Measurements from ENCODE around the gene ENOX1. TPM values are rescaled to one million over a fixed set of nuclear protein-coding genes. Genes with fewer than 3 reads are reported as not detected.

The ENOX1 gene
- total RNA-seq, 3 donors from 2014 or later (not counting 1 experiment from before 2014, with no cell fraction given): not detected

GRCh38 chr13:43573802-43574514, 212.8 kb downstream of the ENOX1 start:
- Histone ChIP-seq H3K4me1 (ENCODE audit: control insufficient read depth, insufficient read depth, low read length) (no peaks in the 10 kb centered on the region), H3K4me3 (ENCODE audit: low read length) (no peak overlapping the region), H3K9me3 (ENCODE audit: control insufficient read depth, insufficient read depth, low read length) (no peaks in the 10 kb centered on the region), H3K27me3 (ENCODE audit: control insufficient read depth, insufficient read depth, low read length) (no peaks in the 10 kb centered on the region), H3K36me3 (ENCODE audit: control insufficient read depth, insufficient read depth, low read length) (no peaks in the 10 kb centered on the region), H3K27ac (ENCODE audit: low read length) (no peak overlapping the region)
- H3K27ac Mint-ChIP-seq: no peak overlapping the region
- TF ChIP-seq, protein P1, sequence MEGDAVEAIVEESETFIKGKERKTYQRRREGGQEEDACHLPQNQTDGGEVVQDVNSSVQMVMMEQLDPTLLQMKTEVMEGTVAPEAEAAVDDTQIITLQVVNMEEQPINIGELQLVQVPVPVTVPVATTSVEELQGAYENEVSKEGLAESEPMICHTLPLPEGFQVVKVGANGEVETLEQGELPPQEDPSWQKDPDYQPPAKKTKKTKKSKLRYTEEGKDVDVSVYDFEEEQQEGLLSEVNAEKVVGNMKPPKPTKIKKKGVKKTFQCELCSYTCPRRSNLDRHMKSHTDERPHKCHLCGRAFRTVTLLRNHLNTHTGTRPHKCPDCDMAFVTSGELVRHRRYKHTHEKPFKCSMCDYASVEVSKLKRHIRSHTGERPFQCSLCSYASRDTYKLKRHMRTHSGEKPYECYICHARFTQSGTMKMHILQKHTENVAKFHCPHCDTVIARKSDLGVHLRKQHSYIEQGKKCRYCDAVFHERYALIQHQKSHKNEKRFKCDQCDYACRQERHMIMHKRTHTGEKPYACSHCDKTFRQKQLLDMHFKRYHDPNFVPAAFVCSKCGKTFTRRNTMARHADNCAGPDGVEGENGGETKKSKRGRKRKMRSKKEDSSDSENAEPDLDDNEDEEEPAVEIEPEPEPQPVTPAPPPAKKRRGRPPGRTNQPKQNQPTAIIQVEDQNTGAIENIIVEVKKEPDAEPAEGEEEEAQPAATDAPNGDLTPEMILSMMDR (IDR thresholded peaks at IDR 0.05): no peak
- H3K4me3 Mint-ChIP-seq: no peak overlapping the region
- ATAC-seq (no peak), DNase-seq (no peak)
- WGBS (ENCODE audit: insufficient coverage): 88% methylated on average over 3 of the region's 6 CpGs
- peaks cover 0 to 4% of the 10 kb centered on the region in 2 donors for H3K4me1 Mint-ChIP-seq
- H3K36me3 Mint-ChIP-seq: no peaks in the 10 kb centered on the region
- intact Hi-C loops (cut with micrococcal nuclease): no loop called here
- no peaks in the 10 kb centered on the region for H3K9me3 Mint-ChIP-seq
- H3K27me3 Mint-ChIP-seq (ENCODE audit: low read depth in 2 of 2): peaks cover 0 to 2% of the 10 kb centered on the region in 2 donors

DNA sequence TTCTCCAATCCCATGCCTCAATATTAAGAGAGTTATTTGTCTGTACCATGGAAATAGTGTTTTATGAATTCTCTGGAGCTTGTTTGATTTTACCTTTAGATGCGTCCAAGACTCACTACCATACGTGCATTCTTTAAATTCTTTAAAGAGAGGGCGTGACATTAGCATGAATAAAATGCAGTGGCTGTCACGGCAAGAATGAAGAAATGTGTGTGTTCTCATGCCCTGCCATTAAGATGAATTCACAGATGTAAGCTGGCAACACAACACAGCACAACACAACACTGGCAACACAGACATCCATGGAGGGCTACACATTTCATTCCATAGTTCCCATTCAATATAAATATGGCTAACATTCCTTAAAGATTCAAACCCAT, 213.4 kb downstream of the ENOX1 start:
- Histone ChIP-seq H3K9me3 (ENCODE audit: control insufficient read depth, insufficient read depth, low read length) (no peaks in the 10 kb centered on the region), H3K4me1 (ENCODE audit: control insufficient read depth, insufficient read depth, low read length) (no peaks in the 10 kb centered on the region), H3K4me3 (ENCODE audit: low read length) (no peak overlapping the region), H3K27me3 (ENCODE audit: control insufficient read depth, insufficient read depth, low read length) (no peaks in the 10 kb centered on the region), H3K27ac (ENCODE audit: low read length) (no peak overlapping the region), H3K36me3 (ENCODE audit: control insufficient read depth, insufficient read depth, low read length) (no peaks in the 10 kb centered on the region)
- Mint-ChIP-seq H3K36me3 (no peaks in the 10 kb centered on the region), H3K4me1 (peaks cover 0 to 4% of the 10 kb centered on the region in 2 donors), H3K9me3 (no peaks in the 10 kb centered on the region), H3K4me3 (no peak overlapping the region), H3K27me3 (ENCODE audit: low read depth in 2 of 2) (peaks cover 0 to 2% of the 10 kb centered on the region in 2 donors), H3K27ac (no peak overlapping the region)
- no peak for DNase-seq
- no peak for ATAC-seq
- 91% methylated on average over 4 of the region's 4 CpGs for WGBS (ENCODE audit: insufficient coverage)
- intact Hi-C loops (cut with micrococcal nuclease): no loop called here
- TF ChIP-seq, protein P1 (IDR thresholded peaks at IDR 0.05): no peak

DNA sequence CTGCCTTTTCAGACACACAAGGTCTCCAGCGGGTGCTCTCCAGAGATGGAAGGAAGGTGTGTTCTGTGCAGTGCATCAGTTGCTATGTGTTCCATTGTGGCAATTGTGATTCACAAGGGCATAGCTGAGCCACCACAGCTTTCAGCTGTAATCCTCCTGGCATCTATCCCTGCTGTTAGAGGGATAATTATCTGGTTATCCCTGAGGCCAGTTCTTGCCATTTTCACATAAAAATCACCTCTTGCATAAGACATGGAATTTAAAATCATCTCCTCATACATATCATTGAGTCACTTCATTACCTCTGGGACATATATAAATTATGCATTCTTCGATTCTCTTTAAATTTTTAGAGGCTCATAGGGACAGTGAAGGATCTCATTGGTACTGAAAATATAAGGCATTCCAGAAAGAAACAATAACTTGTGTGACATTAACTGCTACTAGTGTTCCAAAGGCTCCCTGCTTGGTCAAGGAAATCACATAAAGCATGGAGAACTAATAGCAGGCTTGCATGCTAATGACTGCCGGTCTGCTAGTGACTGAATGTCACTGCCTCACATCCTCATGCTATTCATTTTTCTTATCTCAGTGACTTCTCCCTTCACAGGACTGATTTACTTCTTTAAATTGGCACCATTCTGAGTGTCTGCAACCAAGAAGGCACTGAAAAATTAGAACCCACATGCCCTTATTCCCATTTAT, 214.0 kb downstream of the ENOX1 start:
- Histone ChIP-seq H3K4me3 (ENCODE audit: low read length) (no peak overlapping the region), H3K27ac (ENCODE audit: low read length) (no peak overlapping the region), H3K36me3 (ENCODE audit: control insufficient read depth, insufficient read depth, low read length) (no peaks in the 10 kb centered on the region), H3K27me3 (ENCODE audit: control insufficient read depth, insufficient read depth, low read length) (no peaks in the 10 kb centered on the region), H3K4me1 (ENCODE audit: control insufficient read depth, insufficient read depth, low read length) (no peaks in the 10 kb centered on the region), H3K9me3 (ENCODE audit: control insufficient read depth, insufficient read depth, low read length) (no peaks in the 10 kb centered on the region)
- Mint-ChIP-seq H3K4me1 (peaks cover 0 to 4% of the 10 kb centered on the region in 2 donors), H3K27me3 (ENCODE audit: low read depth in 2 of 2) (peaks cover 0 to 2% of the 10 kb centered on the region in 2 donors), H3K27ac (no peak overlapping the region), H3K36me3 (no peaks in the 10 kb centered on the region), H3K4me3 (no peak overlapping the region), H3K9me3 (no peaks in the 10 kb centered on the region)
- intact Hi-C loops (cut with micrococcal nuclease): no loop called here
- TF ChIP-seq, protein P1 (IDR thresholded peaks at IDR 0.05): no peak
- DNase-seq: no peak
- no peak for ATAC-seq
- WGBS (ENCODE audit: insufficient coverage): 94% methylated on average over 3 of the region's 3 CpGs
